Gastrocnemius medialis (tissue), 4 donors: ENCODE data around the gene TRIM45. TPM values are rescaled to one million over a fixed set of nuclear protein-coding genes. Genes with fewer than 3 reads are reported as not detected.

Experiments used
- ATAC-seq, 2 donors: fragments of 150-250 bp; one replicate each; pipeline ENCODE4 v1.9.1; 2016
- DNase-seq, 2 donors: peaks; one replicate each; pipeline ENCODE4 v3.0.0-alpha.2; 2019
- H3K27ac ChIP-seq, 4 donors: fragments of 200-600 bp; sonication (generic); 1 replicate in 1 of 4; 2 replicates in 3 of 4; pipeline ENCODE4 v1.5.1; 2016 to 2018; ENCODE audit warnings: mild to moderate bottlenecking in 2 of 4, moderate library complexity in 1 of 4
- H3K27me3 ChIP-seq, 3 donors: fragments of 200-600 bp; sonication (generic) in 2 of 3; 1 replicate in 1 of 3; 2 replicates in 2 of 3; pipeline versions ENCODE4 v1.5.1 to v1.6.0; 2016 to 2019; ENCODE audit warnings: mild to moderate bottlenecking in 1 of 3, moderate library complexity in 1 of 3
- H3K36me3 ChIP-seq, 2 donors: fragments of 200-600 bp; sonication (generic) in 1 of 2; one replicate each; pipeline ENCODE4 v1.5.1; 2017 to 2018
- H3K4me1 ChIP-seq, 2 donors: fragments of 200-600 bp; sonication (generic) in 1 of 2; one replicate each; pipeline ENCODE4 v1.5.1; 2016 to 2017; ENCODE audit warnings: mild to moderate bottlenecking in 2 of 2
- H3K4me3 ChIP-seq, 4 donors: fragments of 200-600 bp; sonication (generic) in 3 of 4; 1 replicate in 1 of 4; 2 replicates in 3 of 4; pipeline ENCODE4 v1.5.1; 2016 to 2019; ENCODE audit warnings: mild to moderate bottlenecking in 2 of 4
- H3K9me3 ChIP-seq, 3 donors: fragments of 200-600 bp; sonication (generic) in 2 of 3; 1 replicate in 1 of 3; 2 replicates in 2 of 3; pipeline ENCODE4 v1.5.1; 2016 to 2019
- CTCF ChIP-seq, 5 experiments: fragments of 450-650 bp in 3 of 5; fragments of 200-600 bp in 2 of 5; sonication (generic) in 2 of 5; IDR thresholded peaks in 4 of 5; conservative IDR thresholded peaks in 1 of 5; 1 replicate in 4 of 5; 2 replicates in 1 of 5; pipeline ENCODE4 v1.5.1; 2016 to 2019; ENCODE audit warnings: antibody characterized with exemption in 5 of 5, mild to moderate bottlenecking in 3 of 5, moderate library complexity in 3 of 5
- POLR2A ChIP-seq, 2 donors: fragments of 450-650 bp; IDR thresholded peaks; one replicate each; pipeline ENCODE4 v1.6.1; 2017; ENCODE audit warnings: antibody characterized with exemption in 2 of 2, mild to moderate bottlenecking in 2 of 2, moderate library complexity in 2 of 2
- in situ Hi-C, 4 donors: fragments of 200-750 bp; cut with MboI; loops; one replicate each; pipeline versions ENCODE4 v1.15.0 to v1.8.0; 2017; ENCODE audit warnings: low sequenced_read_pairs in 4 of 4
- intact Hi-C: fragments of 100-400 bp; cut with DNase I; formaldehyde crosslinking; loops from one replicate; pipeline ENCODE4 v1.15.1; 2023; ENCODE audit warnings: low total_unique reads
- total RNA-seq, 4 donors: library from RNA; depleted of rRNA; stranded (reverse); fragments of >200 nt; gene quantifications; one replicate each; pipeline versions ENCODE4 v1.1.0 to v1.2.3, GENCODE V29; 2016

TRIM45 gene
- total RNA-seq, 4 donors from 2014 or later = 2.4 to 9.4 (median 5.2) TPM

GRCh38 chr1:117143871-117144270, 22.3 kb upstream of the TRIM45 start:
- ATAC-seq (no peak), DNase-seq (no peak)
- no peaks in the 10 kb centered on the region for H3K27me3 ChIP-seq
- TF ChIP-seq POLR2A (IDR thresholded peaks at IDR 0.05) (no peak), CTCF (IDR thresholded peaks at IDR 0.05 in 4 of 5, conservative IDR thresholded peaks at IDR 0.05 in 1 of 5) (no peak)
- H3K27ac ChIP-seq = no peak overlapping the region
- intact Hi-C loops (no loop called here), in situ Hi-C loops (no loop called here)
- H3K4me1 ChIP-seq = peaks cover 13 to 23% of the 10 kb centered on the region in 2 donors
- no peak overlapping the region for H3K4me3 ChIP-seq
- no peaks in the 10 kb centered on the region for H3K9me3 ChIP-seq
- H3K36me3 ChIP-seq = no peaks in the 10 kb centered on the region

GRCh38 chr1:117143172-117143571, 21.6 kb upstream of the TRIM45 start:
- Histone ChIP-seq H3K27ac (no peak overlapping the region), H3K4me1 (peaks cover 6 to 18% of the 10 kb centered on the region in 2 donors), H3K27me3 (no peaks in the 10 kb centered on the region), H3K9me3 (no peaks in the 10 kb centered on the region), H3K4me3 (no peak overlapping the region), H3K36me3 (no peaks in the 10 kb centered on the region)
- TF ChIP-seq POLR2A (IDR thresholded peaks at IDR 0.05) (no peak), CTCF (IDR thresholded peaks at IDR 0.05 in 4 of 5, conservative IDR thresholded peaks at IDR 0.05 in 1 of 5) (no peak)
- in situ Hi-C loops = no loop called here
- intact Hi-C loops = no loop called here
- DNase-seq (no peak), ATAC-seq (no peak)

GRCh38 chr1:117142200-117142599, 20.7 kb upstream of the TRIM45 start:
- no peak overlapping the region for H3K27ac ChIP-seq
- H3K9me3 ChIP-seq = no peaks in the 10 kb centered on the region
- intact Hi-C loops (no loop called here), in situ Hi-C loops (no loop called here)
- ATAC-seq = no peak
- H3K27me3 ChIP-seq = no peaks in the 10 kb centered on the region
- H3K4me1 ChIP-seq = peaks cover 0 to 9% of the 10 kb centered on the region in 2 donors
- no peak overlapping the region for H3K4me3 ChIP-seq
- H3K36me3 ChIP-seq = no peaks in the 10 kb centered on the region
- TF ChIP-seq CTCF (IDR thresholded peaks at IDR 0.05 in 4 of 5, conservative IDR thresholded peaks at IDR 0.05 in 1 of 5) (no peak), POLR2A (IDR thresholded peaks at IDR 0.05) (no peak)
- DNase-seq = no peak

- H3K9me3 ChIP-seq = no peaks in the 10 kb centered on the region
- H3K27ac ChIP-seq = no peak overlapping the region
- intact Hi-C loops = loop anchor here (10.0 kb wide), 1 partner anchor 404 kb away; no protein-coding TSS in a partner anchor
- DNase-seq = no peak
- H3K36me3 ChIP-seq = no peaks in the 10 kb centered on the region
- ATAC-seq = no peak
- no peaks in the 10 kb centered on the region for H3K27me3 ChIP-seq
- no peak overlapping the region for H3K4me3 ChIP-seq
- in situ Hi-C loops = no loop called here
- no peaks in the 10 kb centered on the region for H3K4me1 ChIP-seq
- TF ChIP-seq CTCF (IDR thresholded peaks at IDR 0.05 in 4 of 5, conservative IDR thresholded peaks at IDR 0.05 in 1 of 5) (no peak), POLR2A (IDR thresholded peaks at IDR 0.05) (no peak)
Measured at GRCh38 chr1:117138561-117138960, 17.0 kb upstream of the TRIM45 start.

- DNase-seq (no peak), ATAC-seq (no peak)
- H3K27me3 ChIP-seq = no peaks in the 10 kb centered on the region
- H3K27ac ChIP-seq = no peak overlapping the region
- TF ChIP-seq CTCF (IDR thresholded peaks at IDR 0.05 in 4 of 5, conservative IDR thresholded peaks at IDR 0.05 in 1 of 5) = no peak
- TF ChIP-seq POLR2A (IDR thresholded peaks at IDR 0.05) = no peak
- intact Hi-C loops = loop anchor here (10.0 kb wide), 1 partner anchor 403 kb away; no protein-coding TSS in a partner anchor
- no peak overlapping the region for H3K4me3 ChIP-seq
- in situ Hi-C loops = no loop called here
- no peaks in the 10 kb centered on the region for H3K4me1 ChIP-seq
- H3K36me3 ChIP-seq = no peaks in the 10 kb centered on the region
- no peaks in the 10 kb centered on the region for H3K9me3 ChIP-seq
Measured at GRCh38 chr1:117138106-117138505, 16.6 kb upstream of the TRIM45 start.
